ENCODE results near the gene PKNOX2.

The PKNOX2 gene

GRCh38 chr11:125155100-125155444, 9.5 kb upstream of the PKNOX2 start:
- no peak for DNase-seq

GRCh38 chr11:125155767-125156166, 8.8 kb upstream of the PKNOX2 start:
- DNase-seq: no peak

DNA sequence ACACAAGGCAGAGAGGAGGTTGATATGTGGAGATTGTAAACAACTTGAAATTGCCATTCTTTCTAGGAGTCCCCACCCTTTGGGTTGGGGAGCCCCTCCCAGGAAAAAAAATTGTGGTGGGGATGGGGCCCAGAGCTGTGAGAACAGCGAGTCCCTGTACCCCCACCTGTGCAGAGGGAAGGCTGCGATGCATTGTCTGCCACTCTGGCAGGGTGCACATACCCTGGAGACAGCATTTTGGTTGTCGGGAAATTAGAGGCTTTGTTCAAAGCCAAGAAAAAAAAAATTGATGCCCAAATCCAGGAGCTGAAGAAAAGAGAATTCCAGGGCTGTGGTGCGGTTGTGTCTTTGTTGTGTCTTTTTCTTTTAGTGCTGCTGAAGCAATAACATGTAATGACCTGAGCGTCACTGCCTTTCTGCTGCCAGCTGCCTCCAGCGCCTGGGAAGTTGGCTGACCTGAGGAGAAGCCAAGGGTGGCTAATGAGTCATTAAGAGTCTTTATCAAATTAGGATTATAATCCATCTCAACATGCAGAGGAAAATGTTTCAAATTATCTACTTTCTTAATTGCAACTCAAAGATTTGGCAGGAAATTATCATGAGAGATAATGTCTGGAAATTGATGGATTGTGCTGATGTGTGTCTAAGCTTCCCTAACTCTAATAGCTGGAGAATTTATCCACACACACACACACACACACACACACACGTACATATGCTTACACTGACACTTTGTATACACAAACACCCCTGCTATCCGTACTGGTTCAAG, 8.0 kb upstream of the PKNOX2 start:
- no peak for DNase-seq

DNA sequence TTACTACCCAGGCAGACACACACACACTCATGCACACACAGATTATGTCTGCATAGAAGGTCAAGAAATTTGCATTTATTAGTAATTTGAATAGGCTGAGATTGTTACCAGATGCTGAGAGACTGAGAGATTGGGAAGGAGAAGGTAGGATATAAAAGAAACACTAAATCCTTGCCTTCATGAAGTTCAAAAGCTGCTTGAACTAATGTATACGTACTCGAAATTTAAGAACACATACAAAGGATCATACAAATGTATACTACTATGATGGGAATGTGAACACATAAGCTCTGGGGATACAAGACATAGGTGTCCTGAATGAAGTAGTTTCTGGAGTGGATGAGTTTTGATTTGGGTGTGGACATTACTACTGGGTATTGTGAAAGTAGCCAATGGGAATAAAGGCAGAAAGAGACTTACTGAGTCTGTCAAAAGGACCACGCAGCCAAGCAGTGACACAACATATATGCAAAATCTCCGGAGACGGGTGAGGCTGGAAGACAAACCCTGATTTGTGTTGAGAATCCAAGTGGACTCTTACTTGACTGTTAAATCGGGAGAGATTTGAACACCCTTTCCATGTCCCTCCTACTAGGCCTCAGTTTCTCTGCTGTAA, 7.3 kb upstream of the PKNOX2 start:
- DNase-seq: no peak

DNA sequence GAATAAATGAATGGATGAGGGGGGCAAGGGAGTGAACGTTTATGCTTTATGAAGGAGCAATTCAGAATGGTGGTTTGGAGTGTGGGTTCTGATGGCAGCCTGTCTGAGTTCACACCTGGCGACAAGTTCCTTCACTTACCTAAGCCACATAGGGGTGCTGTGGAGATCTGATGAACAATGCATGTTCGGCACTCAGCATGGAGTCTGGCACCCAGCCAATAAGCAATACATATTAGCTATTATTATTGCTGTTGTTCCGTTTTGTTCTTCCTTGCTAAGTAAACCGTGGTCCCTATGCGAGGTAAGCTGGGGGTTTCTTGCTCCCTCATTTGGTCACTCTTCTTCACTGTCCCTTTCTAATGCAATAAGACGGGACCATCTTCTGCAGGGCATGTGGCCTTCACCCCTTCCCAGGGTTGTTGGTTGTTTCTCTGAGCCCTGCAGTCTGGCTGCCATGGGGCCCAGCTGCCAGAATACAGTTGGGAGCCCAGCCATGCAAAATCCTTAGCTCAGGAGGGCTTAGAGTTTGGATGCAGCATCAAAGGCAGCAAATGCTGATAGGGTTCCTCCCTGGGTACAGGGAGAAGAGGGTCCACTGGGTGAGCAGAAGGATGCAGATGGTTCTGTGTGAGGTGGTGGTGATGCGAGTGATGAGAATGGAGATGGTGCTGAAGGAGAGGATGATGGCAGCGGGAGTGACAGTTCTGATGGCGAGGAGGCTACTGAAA, 6.4 kb upstream of the PKNOX2 start:
- DNase-seq: no peak

DNA sequence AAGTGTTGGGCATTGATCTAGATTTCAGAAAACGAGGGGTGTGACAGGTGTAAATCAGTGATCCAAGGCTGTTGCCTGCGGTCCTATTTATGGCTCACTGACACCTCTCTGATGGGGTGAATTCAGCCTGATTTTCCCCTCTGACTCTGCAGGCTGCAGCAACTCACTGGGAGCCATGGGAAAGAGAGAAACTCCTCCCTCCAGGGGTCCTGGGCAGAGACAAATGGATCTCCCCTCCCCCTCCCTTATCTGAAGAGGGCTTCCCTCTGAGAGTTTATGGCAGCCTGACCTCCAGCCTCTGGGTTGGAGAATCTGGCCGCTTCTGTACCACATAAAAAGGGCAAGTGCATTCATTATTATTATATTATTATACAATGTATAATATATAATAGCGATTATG, 1.8 kb upstream of the PKNOX2 start:
- no peak for DNase-seq

DNA sequence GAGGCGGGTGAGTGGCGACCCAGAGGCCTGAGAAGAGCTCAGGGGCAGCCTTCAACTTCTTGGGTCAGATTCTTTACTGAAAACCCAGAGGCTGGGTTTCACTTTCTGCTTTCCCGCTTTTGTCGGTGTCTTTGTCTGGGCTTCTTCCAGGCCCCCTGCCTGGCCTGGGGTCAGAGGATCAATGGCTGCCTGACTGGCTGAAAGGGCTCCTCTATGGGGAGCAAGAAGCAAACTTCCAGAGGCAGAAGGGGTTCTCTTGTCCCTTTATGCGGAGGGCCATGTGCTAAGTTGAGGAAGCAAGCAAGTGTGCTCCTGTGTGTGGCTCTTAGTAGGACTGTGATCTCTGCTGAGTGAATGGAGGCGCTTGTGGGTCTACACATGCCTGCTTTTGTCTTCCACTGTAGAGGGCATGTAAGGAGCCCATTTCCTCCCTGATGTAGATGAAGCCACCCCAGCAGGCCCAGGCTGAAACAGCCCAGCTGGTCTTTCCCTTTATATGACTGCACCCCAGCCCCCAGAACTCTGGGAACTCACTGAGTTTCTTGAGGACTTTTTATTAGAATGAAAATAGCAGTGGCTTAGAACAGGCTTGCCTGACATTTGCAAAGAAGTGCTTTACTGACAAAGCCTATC, 1.0 kb upstream of the PKNOX2 start:
- no peak for DNase-seq

DNA sequence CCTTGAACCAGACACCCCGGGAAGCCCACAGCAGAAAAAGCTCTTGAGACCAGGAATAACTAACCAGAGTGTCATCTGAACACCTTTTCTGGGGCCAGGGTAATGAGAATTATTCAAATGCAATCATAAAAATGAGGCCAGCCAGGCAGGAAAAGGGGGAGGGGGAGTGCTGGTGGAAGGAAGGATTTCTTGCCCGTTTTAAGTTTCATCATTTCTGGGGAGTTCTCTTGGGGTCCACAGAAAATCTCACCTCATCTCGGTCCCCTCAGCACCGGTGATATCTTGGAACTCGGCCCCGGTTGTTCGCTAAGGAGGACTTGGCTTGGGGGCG, 495 bp upstream of the PKNOX2 start:
- DNase-seq: no peak

DNA sequence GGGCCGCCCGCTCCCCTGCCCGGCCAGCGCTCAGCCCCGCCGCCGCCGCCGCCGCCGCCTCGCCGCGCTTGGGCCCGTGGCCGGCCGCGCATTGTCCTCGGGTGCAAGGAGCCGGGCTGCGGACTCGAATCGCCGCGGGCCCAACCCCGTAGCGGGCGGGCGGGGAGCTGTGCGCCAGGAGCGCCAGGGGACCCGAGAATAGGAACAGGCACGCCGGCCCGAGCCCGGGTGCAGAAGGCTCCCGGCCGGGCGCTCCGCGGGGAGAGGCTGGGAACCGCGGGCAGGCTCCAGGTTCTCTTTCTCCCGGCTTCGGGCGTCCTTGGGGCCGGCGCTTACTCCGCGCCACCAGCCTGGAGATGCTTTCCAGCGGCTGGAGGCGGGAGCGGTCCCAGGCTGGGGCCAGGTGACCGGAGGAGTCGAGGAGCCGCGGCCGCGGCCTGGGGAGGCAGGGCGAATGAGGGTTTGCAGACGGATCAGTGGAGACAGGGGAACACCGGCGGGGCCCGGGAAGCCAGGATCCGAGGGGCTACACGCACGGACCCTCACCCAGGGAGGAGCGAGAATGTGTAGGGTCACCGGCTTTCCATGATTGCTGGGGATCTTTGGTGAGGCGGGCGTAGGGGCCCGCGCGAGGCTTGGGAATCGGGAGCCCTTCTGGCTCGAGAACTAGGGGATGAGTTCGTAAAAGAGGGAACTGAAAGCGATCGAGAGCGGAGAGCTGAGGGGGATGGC, 726 bp downstream of the PKNOX2 start:
- DNase-seq: no peak

- no peak for DNase-seq
Measured at GRCh38 chr11:125165843-125166763, 1.6 kb downstream of the PKNOX2 start.

GRCh38 chr11:125166764-125167291, 2.3 kb downstream of the PKNOX2 start:
- DNase-seq: no peak

GRCh38 chr11:125167292-125167953, 2.9 kb downstream of the PKNOX2 start:
- DNase-seq: no peak

GRCh38 chr11:125167954-125168835, 3.6 kb downstream of the PKNOX2 start:
- DNase-seq: no peak

DNA sequence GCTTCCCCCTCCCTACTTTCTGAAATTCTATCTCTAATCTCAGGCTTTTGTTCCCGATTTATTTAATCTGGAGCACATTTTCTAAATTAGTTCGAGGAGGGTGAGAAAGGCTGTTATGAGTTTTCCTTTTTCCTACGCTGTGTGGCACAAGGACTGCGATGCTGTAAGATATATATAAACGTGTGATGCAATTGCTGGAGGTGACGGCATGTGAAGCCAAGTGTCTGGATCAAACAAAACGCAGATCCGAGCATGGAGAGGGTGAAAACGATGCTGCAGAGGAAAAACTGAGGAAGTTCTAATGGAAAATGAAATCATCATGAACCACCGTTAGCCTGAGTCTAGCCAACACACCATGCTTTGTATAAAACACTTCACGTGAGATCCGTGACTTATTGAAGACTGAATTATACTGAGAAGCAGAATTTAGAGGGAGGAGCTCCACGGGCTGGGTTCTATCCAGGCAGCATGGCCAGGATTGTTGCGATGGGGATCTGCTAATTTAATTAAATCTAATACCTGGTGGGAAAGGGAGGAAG, 4.4 kb downstream of the PKNOX2 start:
- DNase-seq: no peak

GRCh38 chr11:125170001-125170509, 5.5 kb downstream of the PKNOX2 start:
- DNase-seq: no peak

DNA sequence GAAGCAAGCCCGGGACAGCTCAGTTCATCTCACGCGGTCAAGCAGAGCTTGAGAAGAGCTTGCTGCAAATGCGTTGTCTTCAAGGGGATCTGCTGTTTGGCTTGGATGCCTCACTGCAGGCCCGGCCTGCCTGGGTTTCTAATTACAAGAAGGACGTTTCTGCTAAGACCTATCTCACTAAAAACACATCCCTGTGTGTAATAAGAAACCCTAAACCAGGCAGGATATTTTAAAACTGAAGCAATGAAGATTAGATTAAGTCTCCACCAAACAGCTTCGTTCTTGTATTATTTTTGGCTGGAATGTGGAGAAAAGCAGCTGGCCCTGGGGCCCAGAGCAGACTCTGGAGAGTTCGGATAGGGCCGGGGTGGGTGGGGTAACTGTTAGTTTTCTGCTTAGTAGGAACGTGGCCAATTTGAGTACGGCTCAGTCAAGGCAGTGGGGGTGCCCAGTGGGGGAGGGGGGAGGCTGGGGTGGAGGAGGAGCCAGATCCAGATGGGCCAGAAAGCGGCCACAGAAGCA, 6.0 kb downstream of the PKNOX2 start:
- no peak for DNase-seq

GRCh38 chr11:125171974-125172373, 7.4 kb downstream of the PKNOX2 start:
- no peak for DNase-seq

DNA sequence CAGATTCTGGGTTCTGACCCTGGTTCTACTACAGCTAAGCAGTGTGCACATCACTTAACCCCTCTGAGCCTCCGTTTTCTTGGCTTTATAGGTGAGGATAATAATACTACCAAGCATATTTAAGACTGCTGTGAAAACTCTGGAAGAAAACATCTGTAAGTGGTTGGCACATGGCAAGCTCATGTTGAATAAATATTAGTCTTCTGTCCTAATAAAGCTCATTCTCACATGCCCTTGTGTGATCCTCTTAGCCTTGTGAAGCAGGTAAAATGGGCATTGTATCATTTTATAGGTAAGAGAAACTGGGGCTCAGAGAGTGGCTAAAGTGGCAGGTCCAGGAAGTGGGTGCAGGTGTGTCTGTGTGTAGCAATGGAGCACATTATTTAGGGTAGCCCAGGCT, 8.5 kb downstream of the PKNOX2 start:
- no peak for DNase-seq

DNA sequence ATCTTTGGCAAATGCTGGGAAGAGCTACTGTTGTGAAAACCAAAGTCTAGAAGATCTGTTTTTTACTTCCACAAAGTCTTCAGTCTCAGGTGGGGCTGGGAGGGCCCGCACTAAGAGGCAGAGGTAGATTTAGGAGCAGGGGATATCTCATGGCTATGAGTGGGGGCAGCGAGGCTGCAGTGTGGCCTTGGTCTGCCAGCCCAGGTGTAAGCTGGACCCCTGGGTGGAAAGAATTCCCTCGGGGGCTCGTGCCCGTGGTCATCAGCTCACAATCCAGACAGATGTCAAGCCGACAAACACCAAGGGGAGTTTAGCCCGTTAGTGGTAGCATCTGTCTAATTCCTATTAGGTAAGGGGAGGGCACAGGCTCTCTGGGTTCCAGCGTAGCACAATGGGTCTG, 9.0 kb downstream of the PKNOX2 start:
- DNase-seq: no peak
